ENCODE measurements around the gene PAGR1. TPM values are rescaled to one million over a fixed set of nuclear protein-coding genes. Genes with fewer than 3 reads are reported as not detected.
A peak's percentile ranks its signal among the peaks of the same experiment; 100 is the strongest.

The PAGR1 gene
- total and polyA plus RNA-seq, 9 of the 15 experiments (the other 6 are each of a cell fraction or from before 2014, with no cell fraction given): 1.4 to 58.2 (median 16.8) TPM

- peak in 1 of 2 experiments; percentile 62; a peak in 2 of 4 replicates for TF ChIP-seq MAZ (CRISPR knock-in tag; conservative IDR thresholded peaks at IDR 0.05 in 1 of 2, IDR thresholded peaks at IDR 0.05 in 1 of 2)
- no peak for TF ChIP-seq ID3 (CRISPR knock-in tag; IDR thresholded peaks at IDR 0.05)
- 0 out of 2 replicates have a peak, but pooled peaks have one; percentile 33 for TF ChIP-seq ID3 (tag; IDR thresholded peaks at IDR 0.05)
- no peak for TF ChIP-seq USF1 (CRISPR knock-in tag; IDR thresholded peaks at IDR 0.05)
- TF ChIP-seq AFF4 (CRISPR knock-in tag; IDR thresholded peaks at IDR 0.05): no peak
- no peak for TF ChIP-seq ZNF318 (IDR thresholded peaks at IDR 0.05; ENCODE audit: borderline replicate concordance in 1 of 2, low read depth in 1 of 2)
- peak; percentile 2; the same call in 1 of the 2 replicates for TF ChIP-seq ZBTB7A (IDR thresholded peaks at IDR 0.05; ENCODE audit: borderline replicate concordance, control insufficient read depth, low read depth, low read length)
- peak; percentile 58; the same call in 1 of the 2 replicates for TF ChIP-seq L3MBTL2 (IDR thresholded peaks at IDR 0.05)
- TF ChIP-seq ZSCAN29 (IDR thresholded peaks at IDR 0.05): no peak
- TF ChIP-seq DLX4 (CRISPR knock-in tag; IDR thresholded peaks at IDR 0.05): no peak
These were observed 3.9 kb upstream of the PAGR1 start, which contains the start of gene PRRT2 (continued) for GRCh38 chr16:29811896-29812665.

Measured in K562 (cell line).